Measurements from ENCODE around the gene SPNS1.
"Not testable (repeated sequence)": the region's sequence is repeated elsewhere in the genome, so short reads cannot be mapped to it uniquely, and the experiment has no call there.

SPNS1 gene

DNA sequence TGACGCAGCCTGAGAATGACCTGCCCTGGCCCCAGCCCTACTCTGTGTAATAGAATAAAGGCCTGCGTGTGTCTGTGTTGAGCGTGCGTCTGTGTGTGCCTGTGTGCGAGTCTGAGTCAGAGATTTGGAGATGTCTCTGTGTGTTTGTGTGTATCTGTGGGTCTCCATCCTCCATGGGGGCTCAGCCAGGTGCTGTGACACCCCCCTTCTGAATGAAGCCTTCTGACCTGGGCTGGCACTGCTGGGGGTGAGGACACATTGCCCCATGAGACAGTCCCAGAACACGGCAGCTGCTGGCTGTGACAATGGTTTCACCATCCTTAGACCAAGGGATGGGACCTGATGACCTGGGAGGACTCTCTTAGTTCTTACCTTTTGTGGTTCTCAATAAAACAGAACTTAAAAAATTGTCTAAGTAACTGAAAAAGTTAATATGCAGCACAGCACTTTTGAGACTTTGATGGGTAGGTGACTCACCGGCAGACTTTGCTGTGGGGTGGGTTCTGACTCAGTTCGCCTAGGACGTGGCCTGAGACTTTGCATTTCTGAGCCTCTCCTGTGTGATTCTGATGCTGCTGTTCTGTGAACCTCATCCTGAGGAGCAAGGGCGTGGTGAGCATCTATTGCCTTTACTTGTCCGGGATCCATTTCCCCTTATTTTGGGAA lies 15.9 kb downstream of the SPNS1 start:
- peak in 2 of 3 experiments; percentile 65 to 74 for DNase-seq (ENCODE audit: low read depth in 3 of 3)

DNA sequence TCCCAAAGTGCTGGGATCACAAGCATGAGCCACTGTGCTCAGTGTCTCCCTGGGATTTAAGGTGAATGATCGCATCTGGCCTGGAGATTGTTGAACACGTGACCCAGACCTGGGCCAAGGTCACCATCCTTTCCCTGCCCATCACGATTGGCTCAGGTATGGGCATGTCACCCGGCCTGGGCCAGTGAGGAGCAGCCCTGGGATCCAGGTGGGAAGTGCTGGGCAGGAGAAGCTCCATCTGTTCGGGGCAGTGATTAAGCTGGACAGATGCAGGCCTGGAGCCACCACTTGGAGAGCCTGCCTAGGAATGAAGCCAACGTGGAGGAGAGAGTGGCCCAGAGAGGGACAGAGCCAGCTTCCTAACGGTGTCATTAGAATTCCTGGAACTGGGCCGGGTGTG lies 17.1 kb downstream of the SPNS1 start:
- no peak for DNase-seq (ENCODE audit: low read depth in 3 of 3)

DNA sequence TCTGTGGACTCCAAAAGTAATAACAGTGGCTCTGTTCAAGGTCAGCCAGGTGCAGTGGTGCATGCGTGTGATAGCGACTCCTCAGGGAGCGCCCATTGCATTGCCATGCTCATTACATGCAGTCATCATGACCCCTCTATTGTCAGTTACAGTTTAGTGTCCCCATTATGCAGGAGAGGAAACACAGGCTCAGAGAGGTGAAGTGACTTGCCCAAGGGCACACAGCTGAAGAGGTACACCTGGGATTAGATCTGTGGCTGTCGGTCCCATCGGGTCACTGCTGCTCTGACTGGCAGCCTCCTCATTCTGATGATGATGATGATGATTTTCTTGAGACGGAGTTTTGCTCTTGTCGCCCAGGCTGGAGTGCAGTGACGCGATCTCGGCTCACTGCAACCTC lies 17.9 kb downstream of the SPNS1 start:
- no peak for DNase-seq (ENCODE audit: low read depth in 3 of 3)

DNA sequence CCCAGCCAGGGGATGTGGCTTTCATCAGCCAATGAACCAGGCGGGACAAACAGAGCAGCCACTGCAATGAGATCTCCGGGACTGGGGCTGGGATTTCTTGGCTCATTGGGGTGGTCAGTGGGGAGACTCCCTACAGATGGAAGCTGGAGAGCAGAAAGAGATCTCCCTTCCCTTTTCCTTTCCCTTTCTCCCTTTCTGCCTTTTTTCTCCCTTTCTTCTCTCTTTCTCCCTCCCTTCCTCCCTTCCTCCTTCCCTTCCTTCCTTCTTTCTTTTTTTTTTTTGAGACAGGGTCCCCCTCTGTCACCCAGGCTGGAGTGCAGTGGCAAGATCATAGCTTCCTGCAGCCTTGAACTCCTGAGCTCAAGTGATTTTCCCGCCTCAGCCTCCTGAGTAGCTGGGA lies 24.3 kb downstream of the SPNS1 start:
- no peak for DNase-seq (ENCODE audit: low read depth in 3 of 3)

DNA sequence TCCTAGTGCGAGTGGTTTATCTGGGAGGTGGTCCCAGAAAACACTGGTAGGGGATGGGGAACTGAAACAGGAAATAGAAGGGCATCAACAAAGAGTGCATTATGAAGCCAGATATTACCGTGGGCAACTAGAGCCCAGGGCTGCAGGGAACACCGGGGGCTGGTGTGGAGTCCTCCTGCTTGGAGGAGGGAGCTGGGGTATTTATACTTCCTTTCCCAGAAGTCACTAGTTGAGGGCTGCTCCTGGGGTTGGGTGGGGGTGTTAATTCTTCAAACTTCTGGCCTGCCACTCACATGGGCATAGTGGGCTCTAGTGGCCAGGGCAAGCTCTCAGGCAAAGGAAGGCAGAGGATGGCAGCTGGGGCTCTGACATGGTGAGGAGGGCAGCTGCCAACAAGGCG lies 25.0 kb downstream of the SPNS1 start:
- no peak for DNase-seq (ENCODE audit: low read depth in 3 of 3)

DNA sequence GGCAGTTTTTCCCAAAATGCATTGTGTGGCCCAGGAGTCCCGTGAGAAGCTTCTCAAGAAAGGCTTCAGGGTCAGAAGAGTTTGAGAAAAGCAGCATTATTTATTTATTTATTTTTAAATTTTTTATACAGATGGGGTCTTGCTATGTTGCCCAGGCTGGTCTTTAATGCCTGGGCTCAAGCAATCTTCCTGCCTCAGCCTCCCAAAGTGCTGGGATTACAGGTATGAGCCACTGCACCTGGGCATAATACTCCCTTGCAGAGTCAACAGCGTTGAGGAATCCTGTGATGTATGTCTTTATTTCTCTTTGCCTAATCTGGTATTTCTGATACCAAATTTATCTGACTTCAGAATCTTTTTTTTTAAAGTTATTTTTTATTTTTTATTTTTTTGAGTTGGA lies 25.4 kb downstream of the SPNS1 start:
- no peak for DNase-seq (ENCODE audit: low read depth in 3 of 3)

DNA sequence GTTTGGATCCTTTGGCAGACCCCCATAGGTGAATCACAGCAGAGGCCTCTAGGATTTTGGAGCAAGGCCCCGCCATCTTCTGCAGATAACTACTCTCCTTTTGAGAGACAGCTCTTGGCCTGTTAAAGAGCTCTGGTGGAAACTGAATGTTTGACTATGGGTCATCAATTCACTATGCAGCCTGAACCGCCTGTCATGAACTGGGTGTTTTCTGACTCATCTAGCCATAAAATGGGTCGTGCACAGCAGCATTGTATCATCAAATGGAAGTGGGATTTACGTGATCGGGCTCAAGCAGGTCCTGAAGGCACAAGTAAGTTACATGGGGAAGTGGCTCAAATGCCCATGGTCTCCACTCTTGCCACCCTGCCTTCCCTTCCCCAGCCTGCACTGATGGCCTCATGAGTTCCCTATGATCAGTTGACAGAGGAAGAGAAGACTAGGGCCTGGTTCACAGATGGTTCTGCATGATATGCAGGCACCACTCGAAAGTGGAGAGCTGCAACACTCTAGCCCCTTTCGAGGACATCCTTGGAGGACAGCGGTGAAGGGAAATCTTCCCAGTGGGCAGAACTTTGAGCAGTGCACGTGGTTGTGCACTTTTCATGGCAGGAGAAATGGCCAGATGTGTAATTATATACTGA lies 30.0 kb downstream of the SPNS1 start:
- not testable (repeated sequence) for DNase-seq (ENCODE audit: low read depth in 3 of 3)

DNA sequence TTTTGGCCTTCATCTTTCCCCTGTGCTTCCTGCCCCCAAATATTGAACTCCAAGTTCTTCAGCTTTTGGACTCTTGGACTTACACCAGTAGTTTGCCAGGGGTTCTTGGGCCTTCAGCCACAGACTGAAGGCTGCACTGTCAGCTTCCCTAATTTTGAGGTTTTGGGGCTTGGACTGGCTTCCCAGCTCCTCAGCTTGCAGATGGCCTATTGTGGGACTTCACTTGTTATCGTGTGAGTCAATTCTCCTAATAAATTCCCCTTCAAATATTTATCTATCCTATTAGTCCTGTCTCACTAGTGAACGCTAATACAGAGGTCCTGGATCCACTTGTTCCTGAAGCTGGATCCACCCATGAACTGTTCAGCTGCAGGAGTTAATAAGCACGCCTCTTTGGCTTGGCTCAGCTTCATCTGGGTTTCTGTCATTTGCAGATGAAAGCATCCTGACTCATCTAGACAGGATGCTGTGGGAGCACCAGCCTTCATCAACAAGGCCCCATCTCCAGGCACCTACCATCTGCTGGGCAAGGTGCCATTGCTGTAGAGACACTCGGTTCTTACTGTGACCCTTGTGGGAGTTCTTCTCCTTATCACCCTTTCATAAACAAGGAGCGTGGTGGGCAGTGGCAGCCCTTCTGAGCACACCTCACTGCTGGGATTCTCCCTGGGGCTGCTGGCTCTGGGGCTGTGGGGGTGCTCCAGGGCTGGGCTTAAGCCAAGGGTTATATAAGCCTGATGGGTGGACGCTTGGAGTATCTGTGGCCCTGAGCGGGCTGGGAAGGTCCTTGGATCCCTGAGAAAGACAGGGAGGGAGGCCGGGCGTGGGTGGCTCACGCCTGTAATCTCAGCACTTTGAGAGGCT lies 33.4 kb downstream of the SPNS1 start:
- peak in 2 of 3 experiments; percentile 63 to 71 for DNase-seq (ENCODE audit: low read depth in 3 of 3)

DNA sequence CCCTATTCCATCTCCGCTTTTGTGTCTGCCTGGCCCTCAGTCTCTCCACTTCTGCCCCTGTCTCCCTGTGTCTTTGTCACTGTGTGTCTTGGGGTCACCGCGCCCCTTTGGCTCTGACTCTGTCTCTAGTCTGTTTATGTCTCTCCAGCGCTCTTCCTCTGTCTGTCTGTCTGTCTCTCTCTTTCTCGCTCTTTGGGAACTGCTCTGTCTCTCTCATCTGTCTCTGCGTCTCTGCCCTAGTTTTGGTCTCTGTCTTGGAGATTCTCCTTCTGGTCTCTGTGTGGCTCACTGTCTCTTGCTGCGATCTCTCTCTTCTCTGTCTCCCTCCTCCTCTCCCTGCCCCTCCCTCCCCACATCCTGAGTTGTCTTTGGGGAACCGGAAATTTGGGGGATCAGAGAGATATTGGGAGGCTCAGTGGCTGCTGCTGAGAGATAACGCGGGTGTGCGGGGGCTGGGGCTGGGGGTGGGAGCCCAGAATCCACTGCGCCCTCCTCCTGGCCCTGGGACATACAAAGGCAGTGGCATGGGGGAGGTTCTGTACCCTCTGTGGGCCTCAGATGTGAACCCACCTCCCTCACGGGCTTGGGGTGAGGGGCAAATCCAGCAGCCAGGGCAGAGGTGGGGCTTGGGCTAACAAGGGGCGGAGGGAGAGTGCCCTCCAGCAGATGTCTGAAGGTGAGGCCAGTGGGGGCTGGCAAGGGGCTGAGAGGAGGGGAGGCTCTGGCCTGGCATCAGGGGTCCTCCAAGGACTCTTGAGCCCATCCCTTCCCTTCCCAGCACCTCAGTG lies 34.7 kb downstream of the SPNS1 start:
- DNase-seq (ENCODE audit: low read depth in 3 of 3) = peak in 1 of 3 experiments; percentile 60

DNA sequence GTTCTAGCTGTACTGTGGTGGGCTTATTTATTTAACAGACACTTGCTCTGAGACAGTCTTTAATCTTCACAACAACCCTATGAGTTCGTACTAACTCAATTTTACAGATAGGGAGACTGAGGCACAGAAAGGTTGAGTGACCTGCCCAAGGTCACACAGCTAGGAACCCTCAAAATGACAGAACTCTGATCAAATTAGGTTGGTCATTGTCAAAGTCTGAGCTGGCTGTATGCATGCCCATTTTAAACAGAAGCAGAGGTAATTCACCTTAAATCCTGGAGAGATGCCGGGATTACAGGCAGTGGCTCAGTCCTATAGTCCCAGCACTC lies 35.2 kb downstream of the SPNS1 start:
- no peak for DNase-seq (ENCODE audit: low read depth in 3 of 3)

DNA sequence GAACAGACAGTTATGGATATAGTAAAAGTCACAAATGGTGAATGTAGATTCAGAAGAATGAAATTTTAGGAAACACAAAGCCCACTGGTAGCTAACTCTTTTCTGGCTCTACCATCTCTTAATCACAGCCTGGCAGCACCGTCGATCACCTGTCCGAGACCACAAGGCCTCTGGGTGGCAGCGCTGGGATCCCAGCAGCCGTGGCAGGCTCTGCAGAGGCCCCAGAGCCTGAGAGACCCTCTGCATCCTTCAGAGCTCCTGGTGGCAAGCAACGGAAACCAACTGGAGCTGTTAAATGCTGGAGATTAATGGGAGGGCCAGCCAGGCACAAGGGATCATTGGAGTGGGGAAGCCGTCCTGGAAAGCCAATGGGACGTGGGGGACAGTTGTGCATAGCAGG lies 36.5 kb downstream of the SPNS1 start:
- no peak for DNase-seq (ENCODE audit: low read depth in 3 of 3)

DNA sequence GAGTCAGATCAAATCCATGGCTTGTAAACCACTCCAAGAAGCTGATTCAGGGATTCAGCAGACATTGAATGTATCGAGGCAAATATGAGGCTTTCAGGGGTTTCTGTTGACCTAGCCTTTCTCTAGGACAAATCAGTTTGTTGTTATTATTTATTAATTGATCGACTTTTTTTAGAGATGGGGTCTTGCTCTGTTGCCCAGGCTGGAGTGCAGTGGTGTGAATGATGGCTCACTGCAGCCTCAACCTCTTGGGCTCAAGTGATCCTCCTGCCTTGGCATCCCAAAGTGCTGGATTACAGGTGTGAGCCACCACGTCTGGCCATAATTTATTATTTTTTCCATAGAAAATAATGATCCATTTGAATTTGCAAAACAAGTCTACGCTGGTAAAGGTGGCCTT lies 37.3 kb downstream of the SPNS1 start:
- DNase-seq (ENCODE audit: low read depth in 3 of 3) = no peak

DNA sequence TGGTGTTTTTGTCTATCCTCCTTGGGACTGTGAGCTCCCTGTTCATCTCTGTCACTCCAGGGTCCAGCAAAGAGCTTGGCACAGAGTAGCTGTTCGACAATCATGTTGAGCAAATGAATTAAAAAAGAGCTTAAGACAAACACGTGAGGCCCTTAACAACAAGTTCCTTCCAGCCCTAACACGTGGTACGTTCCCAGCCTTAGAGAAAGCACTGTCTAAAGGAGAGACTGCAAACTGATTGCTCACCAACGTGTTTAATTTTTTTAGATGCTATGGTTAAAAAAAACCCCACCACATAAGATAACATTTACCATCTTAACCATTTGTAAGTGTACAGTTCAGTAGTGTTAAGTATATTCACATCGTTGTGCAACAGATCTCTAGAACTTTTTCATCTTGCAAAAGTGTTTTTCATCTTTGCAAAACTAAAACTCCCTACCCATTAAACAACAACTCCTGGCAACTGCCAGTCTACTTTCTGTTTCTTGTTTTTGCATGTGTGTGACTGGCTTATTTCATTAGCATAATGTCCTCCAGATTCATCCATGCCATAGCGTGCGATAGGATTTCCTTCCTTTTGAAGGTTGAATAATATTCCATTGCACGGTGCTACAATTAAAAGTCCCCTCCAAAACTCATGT lies 38.5 kb downstream of the SPNS1 start:
- DNase-seq (ENCODE audit: low read depth in 3 of 3) = no peak

DNA sequence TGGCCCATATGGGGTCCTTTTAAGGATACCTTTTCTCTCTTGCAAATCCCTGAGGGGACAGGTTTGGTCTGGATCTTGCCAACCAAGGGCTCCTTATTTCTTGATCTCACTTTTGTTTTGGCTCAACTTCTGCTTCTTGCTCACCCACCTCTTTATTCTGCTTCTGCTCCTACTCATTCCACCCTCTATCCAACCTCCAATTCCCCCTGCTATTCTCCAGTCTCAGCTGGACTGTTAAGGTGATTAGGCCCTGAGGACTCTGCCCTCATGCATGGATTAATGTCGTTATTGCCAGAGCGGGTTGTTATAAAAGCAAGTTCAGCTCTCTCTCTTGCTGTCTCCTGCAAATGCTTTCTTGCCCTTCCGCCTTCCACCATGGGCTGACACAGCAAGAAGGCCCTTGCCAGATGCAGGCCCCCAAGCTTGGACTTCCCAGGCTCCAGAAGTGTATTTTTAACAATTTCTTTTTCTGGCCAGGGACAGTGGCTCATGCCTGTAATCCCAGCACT lies 40.0 kb downstream of the SPNS1 start:
- no peak for DNase-seq (ENCODE audit: low read depth in 3 of 3)

DNA sequence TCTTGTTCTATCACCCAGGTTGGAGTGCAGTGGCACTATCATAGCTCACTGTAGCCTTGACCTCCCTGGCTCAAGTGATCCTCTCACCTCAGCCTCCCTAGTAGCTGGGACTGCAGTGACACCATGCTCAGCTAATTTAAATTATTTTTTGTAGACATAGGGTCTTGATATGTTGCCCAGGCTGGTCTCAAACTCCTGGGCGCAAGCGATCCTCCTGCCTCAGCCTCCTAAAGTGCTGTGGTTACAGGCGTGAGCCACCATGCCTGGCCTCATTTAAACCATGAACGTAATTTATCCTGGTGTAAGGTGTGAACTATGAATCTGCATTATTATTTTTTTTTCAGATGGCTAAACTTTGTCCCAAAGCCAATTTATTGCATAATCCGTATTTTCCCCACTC lies 47.6 kb downstream of the SPNS1 start:
- DNase-seq (ENCODE audit: low read depth in 3 of 3) = no peak

DNA sequence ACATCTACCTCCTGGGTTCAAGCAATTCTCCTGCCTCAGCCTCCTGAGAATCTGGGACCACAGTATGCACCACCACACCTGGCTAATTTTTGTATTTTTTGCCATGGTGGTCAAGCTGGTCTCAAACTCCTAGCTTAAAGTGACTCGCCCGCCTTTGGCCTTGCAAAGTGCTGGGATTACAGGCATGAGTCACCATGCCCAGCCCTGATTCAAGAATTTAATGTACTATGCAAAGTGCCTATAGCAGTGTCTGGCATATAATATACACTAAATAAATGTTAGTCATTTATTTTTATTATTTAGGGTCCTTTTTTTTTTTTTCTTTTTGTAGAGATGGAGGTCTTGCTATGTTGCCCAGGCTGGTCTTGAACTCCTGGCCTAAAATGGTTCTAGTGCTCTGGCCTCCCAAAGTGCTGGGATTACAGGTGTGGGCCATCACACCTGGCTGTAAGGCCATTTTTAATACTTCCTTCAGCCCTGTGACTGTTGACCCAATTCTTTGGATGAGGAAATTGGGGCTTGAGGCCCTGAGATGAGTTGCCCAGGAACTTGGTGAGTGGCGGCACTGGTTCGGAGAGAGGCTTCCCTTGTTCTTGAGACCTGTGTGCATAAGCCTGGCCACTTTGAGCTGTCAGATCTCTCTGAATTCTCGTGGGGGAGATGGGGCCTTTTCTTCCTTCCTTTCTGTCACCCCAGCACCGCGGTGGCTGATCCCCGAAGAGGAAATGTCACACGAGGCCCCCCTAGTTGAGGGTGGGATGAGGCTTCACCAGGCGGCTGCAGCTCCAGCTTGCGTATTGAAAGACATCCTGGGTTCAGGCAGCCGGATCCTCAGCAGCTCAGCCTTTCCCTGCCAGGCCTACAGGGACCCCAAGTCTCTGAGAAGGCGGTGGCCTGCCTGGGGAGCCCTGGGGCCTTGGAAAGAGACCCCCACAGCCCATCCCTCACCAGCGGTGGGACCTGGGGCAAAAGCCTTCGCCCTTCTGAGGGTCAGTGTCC lies 49.0 kb downstream of the SPNS1 start:
- DNase-seq (ENCODE audit: low read depth in 3 of 3) = no peak

DNA sequence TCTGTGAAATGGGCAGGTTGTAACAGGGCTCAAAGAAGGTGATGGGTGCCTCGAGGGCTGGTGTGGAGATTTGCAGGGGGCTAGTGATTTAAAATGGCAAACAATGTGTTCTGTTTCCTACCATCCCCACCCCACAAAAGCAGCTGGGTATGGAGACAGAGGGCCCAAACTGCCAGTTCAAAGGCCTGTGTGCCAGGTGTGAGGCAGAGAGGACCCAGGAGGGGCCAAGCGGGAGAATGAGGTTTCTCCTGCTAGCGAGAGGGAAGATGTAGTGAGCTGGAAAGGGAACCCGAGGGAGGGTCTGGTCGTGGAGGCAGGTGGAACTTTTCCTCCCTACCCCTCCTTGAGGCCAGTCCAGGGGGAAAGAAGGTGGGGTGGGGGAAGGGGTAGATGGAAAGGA lies 49.7 kb downstream of the SPNS1 start:
- DNase-seq (ENCODE audit: low read depth in 3 of 3) = no peak

DNA sequence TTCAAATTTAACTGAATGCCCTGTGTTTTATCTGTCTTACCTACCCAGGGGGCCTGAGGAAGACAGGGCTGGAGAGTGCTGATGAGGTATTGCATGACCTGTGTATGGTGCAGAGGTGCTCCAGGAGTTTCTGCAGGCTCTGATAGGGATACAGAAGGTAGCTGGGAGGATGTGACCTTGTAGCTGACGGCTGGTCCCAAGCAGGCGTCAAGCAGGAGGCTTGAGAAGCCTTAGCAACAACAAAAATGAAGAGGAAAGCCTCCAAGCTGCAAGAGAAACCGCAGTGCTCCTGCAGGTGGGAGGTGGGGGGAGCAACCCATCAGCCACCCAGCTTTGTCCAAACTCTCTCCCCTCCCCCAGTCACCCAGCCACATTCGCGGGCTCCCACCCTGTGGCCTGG lies 50.6 kb downstream of the SPNS1 start:
- no peak for DNase-seq (ENCODE audit: low read depth in 3 of 3)

DNA sequence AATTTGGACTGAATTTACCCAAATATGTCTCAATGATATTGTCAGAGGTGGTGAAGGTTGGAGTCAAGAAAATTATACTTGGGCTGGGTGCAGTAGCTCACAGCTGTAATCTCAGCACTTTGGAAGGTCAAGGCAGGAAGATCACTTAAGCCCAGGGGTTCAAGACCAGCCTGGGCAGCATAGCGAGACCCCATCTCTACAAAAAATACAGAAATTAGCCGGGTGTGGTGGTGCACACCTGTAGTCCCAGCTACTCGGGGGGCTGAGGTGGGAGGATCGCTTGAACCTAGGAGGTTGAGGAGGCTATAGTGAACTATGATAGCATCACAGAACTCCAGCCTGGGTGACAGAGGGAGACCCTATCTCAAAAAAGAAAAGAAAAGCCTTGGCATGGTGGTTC lies 51.2 kb downstream of the SPNS1 start:
- no peak for DNase-seq (ENCODE audit: low read depth in 3 of 3)

DNA sequence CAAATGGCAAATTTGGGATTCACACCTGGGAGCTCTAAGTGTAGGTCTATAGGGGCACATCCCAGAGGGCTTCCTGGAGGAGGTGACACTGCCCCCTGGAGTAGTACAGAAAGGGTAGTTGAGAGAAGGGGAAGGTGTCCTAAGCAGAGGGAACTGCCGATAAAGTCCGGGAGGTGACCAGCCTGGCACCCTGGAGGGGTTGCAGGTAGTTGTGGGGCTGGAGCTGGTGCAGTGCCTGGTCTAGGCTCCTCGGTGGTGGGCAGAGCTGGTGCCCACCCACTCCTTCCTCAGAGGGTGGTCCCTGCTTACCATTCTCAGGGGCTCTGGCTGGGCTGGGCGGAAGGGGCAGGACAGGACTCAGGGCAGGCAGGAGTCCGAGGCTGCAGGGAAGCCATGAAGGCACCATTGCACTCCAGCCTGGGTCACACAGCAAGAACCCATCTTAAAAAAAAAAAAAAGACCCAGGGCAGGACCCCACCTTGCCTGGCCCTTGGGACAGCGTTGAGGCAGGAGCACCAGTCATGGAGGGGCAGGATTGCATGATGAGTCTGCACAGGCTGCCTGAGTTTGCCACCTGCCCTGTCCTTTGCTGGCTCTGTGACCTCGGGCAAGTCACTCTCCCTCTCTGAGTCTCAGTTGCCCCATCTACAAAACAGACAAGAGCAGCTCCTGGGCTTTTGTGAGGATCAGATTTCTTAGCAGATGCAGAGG lies 54.0 kb downstream of the SPNS1 start:
- no peak for DNase-seq (ENCODE audit: low read depth in 3 of 3)
